Aorta (tissue), 5 donors: ENCODE measurements around the gene PVR. TPM values are rescaled to one million over a fixed set of nuclear protein-coding genes. Genes with fewer than 3 reads are reported as not detected.
A peak's percentile ranks its signal among the peaks of the same experiment; 100 is the strongest.

ENCODE experiments used
- ATAC-seq: fragments of 200-7000 bp; cut with Tn5 transposase; one replicate; pipeline ENCODE4 v1.9.1; 2022; ENCODE audit warnings: moderate library complexity; ENCODE audit not compliant: low FRiP score
- DNase-seq, 2 donors: peaks; one replicate each; pipeline ENCODE4 v3.0.0-alpha.2; 2020
- H3K27ac ChIP-seq, 2 donors: one replicate each; pipeline ENCODE4 v1.5.1; 2013; ENCODE audit warnings: low read length in 2 of 2, mild to moderate bottlenecking in 2 of 2, moderate library complexity in 2 of 2, control low read depth in 1 of 2, inconsistent platforms in 1 of 2, low read depth in 1 of 2
- H3K27me3 ChIP-seq, 2 donors: one replicate each; pipeline ENCODE4 v1.6.1; 2013; ENCODE audit warnings: control low read depth in 1 of 2, low read length in 1 of 2, mild to moderate bottlenecking in 1 of 2, moderate library complexity in 1 of 2; ENCODE audit not compliant: insufficient read depth in 2 of 2, control insufficient read depth in 1 of 2
- H3K36me3 ChIP-seq, 2 donors: one replicate each; pipeline ENCODE4 v1.6.1; 2013; ENCODE audit warnings: control low read depth in 1 of 2, low read length in 1 of 2, mild to moderate bottlenecking in 1 of 2; ENCODE audit not compliant: insufficient read depth in 2 of 2, control insufficient read depth in 1 of 2
- H3K4me1 ChIP-seq, 2 donors: one replicate each; pipeline ENCODE4 v1.6.1; 2013; ENCODE audit warnings: low read length in 2 of 2, control low read depth in 1 of 2, mild to moderate bottlenecking in 1 of 2, moderate library complexity in 1 of 2; ENCODE audit not compliant: insufficient read depth in 2 of 2, control insufficient read depth in 1 of 2
- H3K4me3 ChIP-seq, 2 donors: one replicate each; pipeline ENCODE4 v1.5.1; 2013; ENCODE audit warnings: low read length in 2 of 2, control low read depth in 1 of 2, mild to moderate bottlenecking in 1 of 2
- H3K9me3 ChIP-seq: one replicate; pipeline ENCODE4 v1.6.1; 2013; ENCODE audit warnings: mild to moderate bottlenecking, low read length; ENCODE audit not compliant: control insufficient read depth
- WGBS, 2 donors: extraction: QIAGEN DNeasy Blood & Tissue Kit; methylation state at CpG; one replicate each; pipeline ENCODE4 v1.1.7; 2013; 5-methylcytosine and 5-hydroxymethylcytosine counted together
- intact Hi-C, 2 donors: fragments of 100-400 bp; cut with DNase I; formaldehyde crosslinking; loops; one replicate each; pipeline versions ENCODE4 v1.14.2 to v1.15.0; 2022
- long read RNA-seq, 2 donors: library from polyadenylated mRNA; unstranded; transcript quantifications; one replicate each; pipeline ENCODE4 v2.0.0, GENCODE V29; 2020 to 2021
- polyA plus RNA-seq, 2 donors: library from polyadenylated mRNA; stranded (reverse); fragments of 200-250 nt; gene quantifications; one replicate each; pipeline ENCODE4 v1.2.3, GENCODE V29; 2013
- total RNA-seq, 2 donors: library from RNA; stranded (reverse); fragmentation: NEBNext Ultra II Directional; extraction: Animal tissue kit (Norgen Biotek cat#: 25700); gene quantifications; one replicate each; pipeline ENCODE4 v1.2.1, GENCODE V29; 2021
- donor health status: healthy with polysubstance abuse.
- donor health status: Bipolar disorder and iron deficiency.
- donor health status: DM: no; HTN: no; CAD: no.
- donor health status: DM: no; HTN: no; CAD: no.
- donor health status: DM: yes; HTN: yes; CAD: no.

PVR gene
- 10 to 100 TPM; 31.3 to 44.2 TPM for total RNA-seq
- polyA plus RNA-seq = 10 to 100 TPM in 1 of 2 donors, 1 to 10 TPM in 1; 7.4 to 24.6 TPM
- long read RNA-seq, donor 1, transcript PVR-203 (8 exons, 3,078 nt) = minor isoform, 12 of 77 reads
- long read RNA-seq, donor 1, transcript PVR-204 (6 exons, 1,344 nt) = minor isoform, 8 of 77 reads
- long read RNA-seq, donor 1, transcript PVR-205 (8 exons, 3,325 nt) = major isoform, 26 of 77 reads
- long read RNA-seq, donor 1, partial matches to known transcripts = 11 of 77 reads
- long read RNA-seq, donor 1, other reads (novel, unspliced or antisense) = 16 of 77 reads
- long read RNA-seq, donor 2, partial matches to known transcripts = 3 of 14 reads
- long read RNA-seq, donor 2, other reads (novel, unspliced or antisense) = 1 of 14 reads

GRCh38 chr19:44643605-44644401 lies at the start of gene PVR:
TSS of gene PVR (plus strand) at chr19:44643910. CDS start at chr19:44644097, 187 bp downstream.
- DNase-seq = peak; percentile 85 to 92
- no peaks in the 10 kb centered on the region for H3K9me3 ChIP-seq
- H3K4me3 ChIP-seq = peak within 1 kb of the TSS; percentile 64 to 97
- peak within 1 kb of the TSS in 1 of 2 donors; percentile 49 for H3K27ac ChIP-seq
- intact Hi-C loops = no loop called here
- H3K4me1 ChIP-seq = no peaks in the 10 kb centered on the region
- peak; percentile 93 for ATAC-seq
- H3K36me3 ChIP-seq = no peaks in the 10 kb centered on the region
- H3K27me3 ChIP-seq = no peaks in the 10 kb centered on the region
- 0 to 1% methylated on average over 65 to 70 of the region's 70 CpGs for WGBS, 2 donors

GRCh38 chr19:44596428-44597130 lies 47.1 kb upstream of the PVR start:
- ATAC-seq = no peak
- WGBS, 2 donors = 73% methylated on average over 10 of the region's 10 CpGs
- peaks cover 2% of the 10 kb centered on the region for H3K9me3 ChIP-seq
- no peak for DNase-seq
- H3K36me3 ChIP-seq = no peaks in the 10 kb centered on the region
- no peaks in the 10 kb centered on the region for H3K27me3 ChIP-seq
- H3K27ac ChIP-seq = no peak overlapping the region
- intact Hi-C loops = no loop called here
- no peaks in the 10 kb centered on the region for H3K4me1 ChIP-seq
- no peak overlapping the region for H3K4me3 ChIP-seq

GRCh38 chr19:44597131-44597491 lies 46.6 kb upstream of the PVR start:
- Histone ChIP-seq H3K4me1 (no peaks in the 10 kb centered on the region), H3K27ac (no peak overlapping the region), H3K36me3 (no peaks in the 10 kb centered on the region), H3K4me3 (no peak overlapping the region), H3K27me3 (no peaks in the 10 kb centered on the region), H3K9me3 (peaks cover 2% of the 10 kb centered on the region)
- intact Hi-C loops = no loop called here
- no peak for ATAC-seq
- 47 to 66% methylated on average over 3 of the region's 3 CpGs for WGBS, 2 donors
- DNase-seq = no peak

GRCh38 chr19:44598355-44598754 lies 45.4 kb upstream of the PVR start:
- Histone ChIP-seq H3K27ac (no peak overlapping the region), H3K36me3 (no peaks in the 10 kb centered on the region), H3K4me1 (no peaks in the 10 kb centered on the region), H3K9me3 (peaks cover 2% of the 10 kb centered on the region), H3K4me3 (no peak overlapping the region), H3K27me3 (no peaks in the 10 kb centered on the region)
- intact Hi-C loops = no loop called here
- no peak for DNase-seq
- no peak for ATAC-seq

GRCh38 chr19:44598880-44599279 lies 44.8 kb upstream of the PVR start:
- DNase-seq (no peak), ATAC-seq (no peak)
- intact Hi-C loops = no loop called here
- Histone ChIP-seq H3K4me3 (no peak overlapping the region), H3K27me3 (no peaks in the 10 kb centered on the region), H3K4me1 (peaks cover 0 to 5% of the 10 kb centered on the region in 2 donors), H3K36me3 (no peaks in the 10 kb centered on the region), H3K27ac (no peak overlapping the region), H3K9me3 (peaks cover 2% of the 10 kb centered on the region)
- 54 to 57% methylated on average over 3 of the region's 3 CpGs for WGBS, 2 donors

GRCh38 chr19:44600466-44600865 lies 43.2 kb upstream of the PVR start:
- peaks cover 0 to 8% of the 10 kb centered on the region in 2 donors for H3K4me1 ChIP-seq
- 45 to 46% methylated on average over 4 of the region's 4 CpGs for WGBS, 2 donors
- intact Hi-C loops = no loop called here
- H3K4me3 ChIP-seq = no peak overlapping the region
- no peak overlapping the region for H3K27ac ChIP-seq
- DNase-seq = no peak
- no peaks in the 10 kb centered on the region for H3K27me3 ChIP-seq
- no peak for ATAC-seq
- no peaks in the 10 kb centered on the region for H3K36me3 ChIP-seq
- peaks cover 2% of the 10 kb centered on the region for H3K9me3 ChIP-seq

- Histone ChIP-seq H3K4me3 (no peak overlapping the region), H3K27me3 (no peaks in the 10 kb centered on the region), H3K4me1 (peaks cover 0 to 8% of the 10 kb centered on the region in 2 donors), H3K27ac (no peak overlapping the region), H3K9me3 (peaks cover 2% of the 10 kb centered on the region), H3K36me3 (no peaks in the 10 kb centered on the region)
- no peak for DNase-seq
- intact Hi-C loops = no loop called here
- no peak for ATAC-seq
- WGBS, 2 donors = 83 to 89% methylated on average over 6 of the region's 6 CpGs
Observed at GRCh38 chr19:44602081-44602480, 41.6 kb upstream of the PVR start.

- Histone ChIP-seq H3K9me3 (no peaks in the 10 kb centered on the region), H3K4me1 (peaks cover 0 to 8% of the 10 kb centered on the region in 2 donors), H3K4me3 (no peak overlapping the region), H3K27ac (no peak overlapping the region), H3K27me3 (no peaks in the 10 kb centered on the region), H3K36me3 (no peaks in the 10 kb centered on the region)
- WGBS, 2 donors = 44 to 60% methylated on average over 8 of the region's 8 CpGs
- DNase-seq (no peak), ATAC-seq (no peak)
- intact Hi-C loops = no loop called here
Observed at GRCh38 chr19:44603201-44603945, 40.3 kb upstream of the PVR start.
